IMR-90 (cell line): Measurements from ENCODE around the gene SCN8A.

Experiments
- BHLHE40 ChIP-seq: fragments of 150-350 bp; IDR thresholded peaks from 2 replicates; pipeline ENCODE4 v1.6.1; 2016; ENCODE audit warnings: mild to moderate bottlenecking, low read depth, low read length
- CEBPB ChIP-seq: IDR thresholded peaks from 2 replicates; pipeline ENCODE4 v1.6.1; 2012; ENCODE audit warnings: low read depth, low read length, improper control_type of control experiment
- MAFK ChIP-seq: IDR thresholded peaks from 2 replicates; pipeline ENCODE4 v1.6.1; 2012; ENCODE audit warnings: low read depth, low read length, improper control_type of control experiment
- MXI1 ChIP-seq: IDR thresholded peaks from 2 replicates; pipeline ENCODE4 v1.6.1; 2012; ENCODE audit warnings: low read depth, mild to moderate bottlenecking, low read length, moderate library complexity, borderline replicate concordance
- NFE2L2 ChIP-seq: fragments of 150-350 bp; IDR thresholded peaks from 2 replicates; pipeline ENCODE4 v1.6.1; 2016; ENCODE audit warnings: low read depth, mild to moderate bottlenecking, low read length
- POLR2A ChIP-seq: IDR thresholded peaks from 2 replicates; pipeline ENCODE4 v1.6.1; 2012; ENCODE audit warnings: mild to moderate bottlenecking, low read depth, low read length
- RAD21 ChIP-seq: IDR thresholded peaks from 2 replicates; pipeline ENCODE4 v1.6.1; 2012; ENCODE audit warnings: low read length, improper control_type of control experiment
- RCOR1 ChIP-seq: IDR thresholded peaks from 2 replicates; pipeline ENCODE4 v1.6.1; 2012; ENCODE audit warnings: mild to moderate bottlenecking, low read length, improper control_type of control experiment; ENCODE audit not compliant: insufficient replicate concordance
- RFX5 ChIP-seq: IDR thresholded peaks from 2 replicates; pipeline ENCODE4 v1.8.0; 2012; ENCODE audit warnings: low read depth, mild to moderate bottlenecking, low read length, moderate library complexity
- SMC3 ChIP-seq: fragments of 150-350 bp; IDR thresholded peaks from 2 replicates; pipeline ENCODE4 v1.6.1; 2016; ENCODE audit warnings: low read depth, mild to moderate bottlenecking, antibody characterized with exemption, low read length, moderate library complexity
- TF ChIP-seq, protein P1 (sequence below): conservative IDR thresholded peaks from 2 replicates; pipeline ENCODE4 v1.5.1; 2012; ENCODE audit warnings: mild to moderate bottlenecking, low read depth, low read length, improper control_type of control experiment
- TF ChIP-seq, protein P2 (sequence below): fragments of 150-350 bp; IDR thresholded peaks from 2 replicates; pipeline ENCODE4 v1.6.1; 2017; ENCODE audit warnings: mild to moderate bottlenecking, antibody characterized with exemption, low read length, low read depth

DNA sequence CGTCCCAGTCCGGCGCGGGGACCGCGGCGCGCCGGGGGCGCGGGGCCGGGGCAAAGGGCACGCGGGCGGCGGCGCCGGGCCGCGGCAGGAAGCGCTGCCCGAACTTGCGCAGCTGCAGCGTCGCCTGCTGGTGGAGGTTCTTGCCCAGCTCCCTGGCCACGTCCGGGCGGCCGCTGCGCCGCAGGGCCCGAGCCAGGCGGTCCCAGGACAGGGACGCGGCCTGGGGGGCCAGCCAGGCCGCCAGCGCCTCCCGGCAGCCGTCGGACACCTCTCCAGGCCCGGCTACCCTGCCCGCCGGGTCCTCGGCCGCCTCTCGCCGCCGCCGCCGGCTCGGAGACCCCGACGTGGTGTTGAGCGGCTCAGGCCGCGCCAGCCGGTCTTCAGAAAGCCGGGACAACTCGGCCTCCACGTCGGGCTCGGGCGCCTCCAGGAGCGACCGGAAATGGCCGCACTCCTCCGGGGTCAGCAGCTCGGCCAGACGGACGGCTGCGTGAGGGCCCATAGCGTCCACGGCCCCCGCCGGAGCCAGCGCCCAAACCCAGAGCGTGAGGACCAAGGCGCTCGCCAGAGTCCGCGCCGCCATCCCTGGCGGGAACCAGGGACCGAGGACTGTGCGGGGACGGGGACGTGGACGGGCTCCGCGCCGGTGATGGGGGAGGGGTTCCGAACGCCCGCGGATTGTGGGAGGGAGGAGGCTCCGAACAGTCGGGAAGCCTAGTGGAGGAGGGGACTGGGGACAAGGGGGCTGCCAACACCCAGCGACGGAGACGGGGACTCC, 223.5 kb downstream of the SCN8A start:
- TF ChIP-seq POLR2A (no peak), MXI1 (no peak), RFX5 (no peak), RAD21 (peak; percentile 72), SMC3 (peak; percentile 58), BHLHE40 (no peak), MAFK (no peak), NFE2L2 (no peak), RCOR1 (no peak), CEBPB (no peak)
- TF ChIP-seq, protein P1, sequence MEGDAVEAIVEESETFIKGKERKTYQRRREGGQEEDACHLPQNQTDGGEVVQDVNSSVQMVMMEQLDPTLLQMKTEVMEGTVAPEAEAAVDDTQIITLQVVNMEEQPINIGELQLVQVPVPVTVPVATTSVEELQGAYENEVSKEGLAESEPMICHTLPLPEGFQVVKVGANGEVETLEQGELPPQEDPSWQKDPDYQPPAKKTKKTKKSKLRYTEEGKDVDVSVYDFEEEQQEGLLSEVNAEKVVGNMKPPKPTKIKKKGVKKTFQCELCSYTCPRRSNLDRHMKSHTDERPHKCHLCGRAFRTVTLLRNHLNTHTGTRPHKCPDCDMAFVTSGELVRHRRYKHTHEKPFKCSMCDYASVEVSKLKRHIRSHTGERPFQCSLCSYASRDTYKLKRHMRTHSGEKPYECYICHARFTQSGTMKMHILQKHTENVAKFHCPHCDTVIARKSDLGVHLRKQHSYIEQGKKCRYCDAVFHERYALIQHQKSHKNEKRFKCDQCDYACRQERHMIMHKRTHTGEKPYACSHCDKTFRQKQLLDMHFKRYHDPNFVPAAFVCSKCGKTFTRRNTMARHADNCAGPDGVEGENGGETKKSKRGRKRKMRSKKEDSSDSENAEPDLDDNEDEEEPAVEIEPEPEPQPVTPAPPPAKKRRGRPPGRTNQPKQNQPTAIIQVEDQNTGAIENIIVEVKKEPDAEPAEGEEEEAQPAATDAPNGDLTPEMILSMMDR, result peak; percentile 70
- TF ChIP-seq, protein P2, sequence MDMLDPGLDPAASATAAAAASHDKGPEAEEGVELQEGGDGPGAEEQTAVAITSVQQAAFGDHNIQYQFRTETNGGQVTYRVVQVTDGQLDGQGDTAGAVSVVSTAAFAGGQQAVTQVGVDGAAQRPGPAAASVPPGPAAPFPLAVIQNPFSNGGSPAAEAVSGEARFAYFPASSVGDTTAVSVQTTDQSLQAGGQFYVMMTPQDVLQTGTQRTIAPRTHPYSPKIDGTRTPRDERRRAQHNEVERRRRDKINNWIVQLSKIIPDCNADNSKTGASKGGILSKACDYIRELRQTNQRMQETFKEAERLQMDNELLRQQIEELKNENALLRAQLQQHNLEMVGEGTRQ, result no peak
